Naive B cell (primary cell): Measurements from ENCODE around the gene NPHP4. TPM values are rescaled to one million over a fixed set of nuclear protein-coding genes. Genes with fewer than 3 reads are reported as not detected.
"Not testable (repeated sequence)": the region's sequence is repeated elsewhere in the genome, so short reads cannot be mapped to it uniquely, and the experiment has no call there.

Experiments
- ATAC-seq, 2 donors: fragments of 150-1000 bp; cut with Tn5 transposase; 2 replicates each; pipeline ENCODE4 v1.10.0; 2021; ENCODE audit warnings: low read depth in 2 of 2, mild to moderate bottlenecking in 2 of 2, moderate library complexity in 2 of 2
- DNase-seq: peaks from one replicate; pipeline ENCODE4 v3.0.0; 2022
- H3K27ac Mint-ChIP-seq, 6 donors: one replicate each; pipeline ENCODE4 v1.8.0; 2020 to 2022; ENCODE audit warnings: mild to moderate bottlenecking in 6 of 6, mixed read lengths in 6 of 6, moderate library complexity in 5 of 6, inconsistent platforms in 2 of 6
- H3K27me3 Mint-ChIP-seq, 3 donors: one replicate each; pipeline ENCODE4 v1.8.0; 2021 to 2022; ENCODE audit warnings: mixed read lengths in 3 of 3, mild to moderate bottlenecking in 1 of 3
- H3K36me3 Mint-ChIP-seq, 2 donors: one replicate each; pipeline ENCODE4 v1.8.0; 2020 to 2022; ENCODE audit warnings: mixed read lengths in 2 of 2, inconsistent platforms in 1 of 2, mild to moderate bottlenecking in 1 of 2
- H3K4me1 Mint-ChIP-seq, 3 donors: one replicate each; pipeline ENCODE4 v1.8.0; 2020 to 2022; ENCODE audit warnings: mixed read lengths in 3 of 3, inconsistent platforms in 1 of 3, mild to moderate bottlenecking in 1 of 3, moderate library complexity in 1 of 3
- H3K4me3 Mint-ChIP-seq, 8 donors: one replicate each; pipeline ENCODE4 v1.8.0; 2020 to 2022; ENCODE audit warnings: mild to moderate bottlenecking in 8 of 8, mixed read lengths in 8 of 8, moderate library complexity in 8 of 8, inconsistent platforms in 2 of 8
- H3K9me3 Mint-ChIP-seq, 7 donors: one replicate each; pipeline ENCODE4 v1.8.0; 2020 to 2022; ENCODE audit warnings: mixed read lengths in 7 of 7, mild to moderate bottlenecking in 5 of 7, inconsistent platforms in 2 of 7, moderate library complexity in 1 of 7
- polyA plus RNA-seq, 6 donors: library from polyadenylated mRNA; unstranded; fragments of 300-500 nt; fragmentation: Illumina TruSeq; gene quantifications; one replicate each; pipeline ENCODE4 v1.2.3, GENCODE V29; 2021; ENCODE audit warnings: low read depth in 6 of 6

Gene NPHP4
- polyA plus RNA-seq, 6 donors from 2014 or later, result 0.51 to 1.1 (median 0.68) TPM; not detected in 1

DNA sequence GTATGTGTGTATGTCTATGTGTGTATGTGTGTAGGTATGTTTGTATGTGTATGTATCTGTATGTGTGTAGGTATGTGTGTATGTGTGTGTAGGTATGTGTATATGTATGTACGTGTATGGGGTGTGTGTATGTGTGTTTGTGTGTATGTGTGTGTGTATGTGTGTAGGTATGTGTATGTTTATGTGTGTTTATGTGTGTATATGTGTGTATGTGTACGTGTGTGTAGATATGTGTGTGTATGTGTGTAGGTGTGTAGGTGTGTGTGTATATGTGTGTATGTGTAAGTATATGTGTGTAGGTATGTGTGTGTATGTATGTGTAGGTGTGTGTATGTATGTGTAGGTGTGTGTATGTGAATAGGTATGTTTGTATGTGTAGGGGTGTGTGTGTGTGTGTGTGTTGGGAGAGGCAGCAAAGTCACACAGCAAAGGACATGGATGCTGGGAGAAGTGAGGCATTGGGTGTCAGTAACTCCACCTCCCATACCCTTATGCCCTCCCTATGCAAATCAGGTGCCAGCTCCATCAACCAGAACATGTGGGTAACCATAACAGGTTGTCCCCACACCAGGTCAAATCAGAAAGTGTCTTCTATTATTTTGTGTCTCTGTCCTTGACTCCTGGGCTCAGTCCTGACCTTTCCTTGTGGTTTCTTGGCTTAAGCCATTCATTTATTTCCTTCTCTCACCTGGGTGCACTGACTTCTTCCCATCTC, 38.5 kb upstream of the NPHP4 start:
- H3K36me3 Mint-ChIP-seq, result peaks cover under 1 to 10% of the 10 kb centered on the region in 2 donors
- no peaks in the 10 kb centered on the region for H3K27me3 Mint-ChIP-seq
- H3K27ac Mint-ChIP-seq, result peak overlapping the region; percentile 5 to 98 (median 56)
- H3K4me1 Mint-ChIP-seq, result peaks cover 59 to 84% (median 82%) of the 10 kb centered on the region in 3 donors
- peak overlapping the region in 7 of 8 donors; percentile 1 to 42 (median 21) for H3K4me3 Mint-ChIP-seq
- H3K9me3 Mint-ChIP-seq, result no peaks in the 10 kb centered on the region
- DNase-seq, result no peak
- ATAC-seq, result no peak

DNA sequence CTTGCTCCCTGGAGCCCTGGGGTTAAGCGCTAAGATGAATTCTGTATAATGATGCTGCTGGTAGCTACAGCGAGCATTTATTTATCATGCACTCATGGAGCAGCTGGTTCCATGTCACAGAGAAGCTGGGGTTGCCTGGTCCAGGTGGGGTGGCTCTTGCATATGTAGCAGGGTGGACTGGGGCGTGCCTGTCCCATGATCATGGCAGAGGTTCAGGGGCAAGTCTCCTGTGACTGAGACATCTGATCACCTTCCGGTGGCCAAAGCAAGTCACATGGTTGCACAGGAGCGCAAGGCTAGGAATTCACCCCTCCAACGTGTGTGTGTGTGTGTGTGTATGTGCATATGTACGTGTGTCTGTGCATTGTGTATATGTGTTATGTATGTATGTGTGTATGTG, 37.9 kb upstream of the NPHP4 start:
- no peaks in the 10 kb centered on the region for H3K9me3 Mint-ChIP-seq
- H3K4me1 Mint-ChIP-seq, result peaks cover 56 to 81% (median 81%) of the 10 kb centered on the region in 3 donors
- peak overlapping the region in 4 of 8 donors; percentile 13 to 69 (median 22) for H3K4me3 Mint-ChIP-seq
- H3K36me3 Mint-ChIP-seq, result peaks cover 0 to 5% of the 10 kb centered on the region in 2 donors
- no peak for ATAC-seq
- peak overlapping the region in 5 of 6 donors; percentile 3 to 98 (median 24) for H3K27ac Mint-ChIP-seq
- no peak for DNase-seq
- no peaks in the 10 kb centered on the region for H3K27me3 Mint-ChIP-seq

DNA sequence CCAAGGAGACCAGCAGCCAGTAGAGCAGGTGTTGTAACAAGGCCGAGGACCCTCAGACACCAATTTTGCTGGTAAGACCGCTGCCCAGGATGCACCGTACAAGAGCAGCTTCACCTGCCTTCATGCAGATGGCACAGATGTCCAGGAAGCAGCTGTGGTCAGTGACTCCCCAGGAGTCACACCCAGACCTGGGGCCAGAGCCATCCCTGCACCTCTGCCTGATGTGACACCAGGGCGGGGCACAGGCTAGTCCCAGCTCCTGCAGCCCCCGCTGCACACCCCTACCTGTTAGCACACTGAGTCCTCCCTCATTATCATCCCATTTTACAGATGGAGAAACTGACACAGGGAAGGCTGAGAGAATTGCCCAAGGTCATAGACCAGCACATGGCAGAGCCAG, 37.1 kb upstream of the NPHP4 start:
- ATAC-seq, result no peak
- peak overlapping the region in 2 of 8 donors; percentile 8 to 37 for H3K4me3 Mint-ChIP-seq

DNA sequence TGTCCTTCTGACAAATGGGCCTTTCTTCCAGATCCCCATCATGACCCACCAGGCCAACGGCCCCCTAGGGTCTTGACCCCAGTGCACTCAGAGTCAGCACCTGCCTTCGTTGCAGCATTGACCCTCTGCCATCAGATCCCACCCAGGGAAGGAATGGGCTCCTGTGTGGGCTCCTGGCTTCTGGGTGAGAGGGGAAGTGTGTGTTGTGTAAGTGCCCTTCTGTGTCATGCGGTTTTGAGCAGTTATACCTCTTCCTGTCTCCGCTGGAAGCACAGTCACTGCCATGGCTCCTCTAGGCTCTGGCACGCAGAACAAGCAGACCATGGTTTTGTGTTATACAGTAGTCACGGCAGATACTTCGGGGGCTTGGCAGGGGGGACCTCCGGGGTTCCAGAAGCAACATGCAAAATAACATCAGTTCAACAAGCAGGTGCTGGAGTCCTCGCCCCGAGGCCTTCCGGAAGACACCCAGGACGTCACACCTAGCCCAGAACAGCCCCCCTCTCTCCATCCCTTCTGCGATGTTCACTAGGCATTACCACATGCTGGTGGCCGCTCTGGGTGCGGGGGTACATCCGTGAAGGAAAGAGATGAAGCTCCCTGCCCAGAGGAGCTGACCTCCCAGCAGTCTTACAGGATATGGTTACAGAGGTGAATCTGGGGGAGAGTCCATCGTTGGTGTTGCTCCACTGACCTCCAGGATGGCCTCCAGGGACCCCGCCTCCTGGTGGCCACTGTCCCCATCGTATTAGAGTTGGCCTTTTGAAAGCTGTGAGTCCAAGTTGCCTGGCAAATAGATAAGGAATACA, 36.0 kb upstream of the NPHP4 start:
- H3K27ac Mint-ChIP-seq, result peak overlapping the region; percentile 98 to 100 (median 98)
- ATAC-seq, result peak; percentile 49 to 51
- peaks cover 52 to 79% (median 78%) of the 10 kb centered on the region in 3 donors for H3K4me1 Mint-ChIP-seq
- H3K36me3 Mint-ChIP-seq, result no peaks in the 10 kb centered on the region
- peak; percentile 82 for DNase-seq
- no peaks in the 10 kb centered on the region for H3K27me3 Mint-ChIP-seq
- H3K9me3 Mint-ChIP-seq, result no peaks in the 10 kb centered on the region
- H3K4me3 Mint-ChIP-seq, result peak overlapping the region; percentile 78 to 95 (median 92)

More for the DNA sequence above, 37.1 kb upstream of the NPHP4 start:
- Mint-ChIP-seq H3K27ac (peak overlapping the region in 3 of 6 donors; percentile 5 to 100 (median 98)), H3K36me3 (no peaks in the 10 kb centered on the region), H3K4me1 (peaks cover 55 to 82% (median 80%) of the 10 kb centered on the region in 3 donors), H3K27me3 (no peaks in the 10 kb centered on the region), H3K9me3 (no peaks in the 10 kb centered on the region)
- no peak for DNase-seq

DNA sequence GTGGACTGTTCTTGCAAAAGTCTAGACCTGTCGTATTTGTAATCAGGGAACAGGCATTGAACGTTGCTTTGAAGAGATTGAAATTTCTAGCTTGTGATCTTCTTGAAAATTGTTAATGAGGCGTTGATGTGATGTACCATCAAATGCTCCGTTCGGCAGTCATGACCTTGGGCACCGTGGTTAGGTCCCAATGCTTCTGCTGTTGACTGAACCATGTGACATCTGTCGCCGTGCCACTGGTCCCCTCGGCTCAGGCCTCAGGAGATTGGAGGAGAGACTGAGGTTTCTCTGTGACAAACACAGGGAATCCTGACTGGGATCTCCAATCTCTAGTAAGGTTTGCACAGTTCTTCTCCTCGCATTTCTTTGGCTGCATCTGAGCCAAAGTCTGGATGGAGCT, 35.4 kb upstream of the NPHP4 start:
- DNase-seq (no peak), ATAC-seq (no peak)
- no peaks in the 10 kb centered on the region for H3K27me3 Mint-ChIP-seq
- no peaks in the 10 kb centered on the region for H3K36me3 Mint-ChIP-seq
- H3K27ac Mint-ChIP-seq, result peak overlapping the region; percentile 98 to 100 (median 98)
- peak overlapping the region; percentile 78 to 95 (median 92) for H3K4me3 Mint-ChIP-seq
- H3K4me1 Mint-ChIP-seq, result peaks cover 45 to 73% (median 71%) of the 10 kb centered on the region in 3 donors
- H3K9me3 Mint-ChIP-seq, result no peaks in the 10 kb centered on the region

DNA sequence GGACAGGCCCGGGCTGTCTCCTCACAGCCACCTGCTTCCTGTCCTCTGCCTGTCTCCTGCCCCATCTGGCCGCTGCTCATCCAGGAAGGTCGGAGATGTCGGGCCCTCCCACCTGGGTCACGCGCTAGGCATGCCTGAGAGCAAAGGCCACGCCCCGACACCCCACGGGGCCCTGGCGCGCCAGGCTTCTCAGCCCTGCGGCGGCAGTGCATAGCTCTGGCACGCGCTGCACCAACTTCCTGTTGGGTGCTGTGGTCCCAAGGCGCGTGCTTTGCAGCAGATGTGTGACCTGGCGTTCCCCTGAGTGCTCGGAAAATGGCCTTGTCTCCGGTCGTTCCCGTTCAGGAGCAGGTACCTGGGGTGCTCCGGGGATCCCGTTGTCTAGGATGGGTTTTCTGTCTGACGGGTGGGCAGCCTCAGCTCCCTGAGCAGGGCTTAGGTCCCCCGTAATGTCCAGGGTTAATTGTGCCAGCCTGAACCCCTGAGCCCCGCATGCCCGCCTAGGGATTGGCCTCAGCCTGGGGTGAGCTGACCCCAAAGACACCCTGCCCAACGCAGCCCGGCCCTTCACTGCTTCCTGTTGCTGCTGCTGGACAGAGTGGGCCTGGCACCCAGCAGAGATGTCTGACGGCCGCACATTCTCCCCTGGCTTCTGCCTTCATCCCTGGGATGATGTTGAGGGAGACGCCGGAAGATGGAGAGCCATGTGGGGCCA, 34.0 kb upstream of the NPHP4 start:
- Mint-ChIP-seq H3K27ac (peak overlapping the region; percentile 98 to 100 (median 98)), H3K4me1 (peaks cover 47 to 64% (median 59%) of the 10 kb centered on the region in 3 donors), H3K27me3 (no peaks in the 10 kb centered on the region), H3K9me3 (peaks cover 0 to 6% (median 0%) of the 10 kb centered on the region in 7 donors), H3K36me3 (no peaks in the 10 kb centered on the region), H3K4me3 (peak overlapping the region; percentile 78 to 95 (median 92))
- ATAC-seq (peak; percentile 82 to 83), DNase-seq (peak; percentile 97)

DNA sequence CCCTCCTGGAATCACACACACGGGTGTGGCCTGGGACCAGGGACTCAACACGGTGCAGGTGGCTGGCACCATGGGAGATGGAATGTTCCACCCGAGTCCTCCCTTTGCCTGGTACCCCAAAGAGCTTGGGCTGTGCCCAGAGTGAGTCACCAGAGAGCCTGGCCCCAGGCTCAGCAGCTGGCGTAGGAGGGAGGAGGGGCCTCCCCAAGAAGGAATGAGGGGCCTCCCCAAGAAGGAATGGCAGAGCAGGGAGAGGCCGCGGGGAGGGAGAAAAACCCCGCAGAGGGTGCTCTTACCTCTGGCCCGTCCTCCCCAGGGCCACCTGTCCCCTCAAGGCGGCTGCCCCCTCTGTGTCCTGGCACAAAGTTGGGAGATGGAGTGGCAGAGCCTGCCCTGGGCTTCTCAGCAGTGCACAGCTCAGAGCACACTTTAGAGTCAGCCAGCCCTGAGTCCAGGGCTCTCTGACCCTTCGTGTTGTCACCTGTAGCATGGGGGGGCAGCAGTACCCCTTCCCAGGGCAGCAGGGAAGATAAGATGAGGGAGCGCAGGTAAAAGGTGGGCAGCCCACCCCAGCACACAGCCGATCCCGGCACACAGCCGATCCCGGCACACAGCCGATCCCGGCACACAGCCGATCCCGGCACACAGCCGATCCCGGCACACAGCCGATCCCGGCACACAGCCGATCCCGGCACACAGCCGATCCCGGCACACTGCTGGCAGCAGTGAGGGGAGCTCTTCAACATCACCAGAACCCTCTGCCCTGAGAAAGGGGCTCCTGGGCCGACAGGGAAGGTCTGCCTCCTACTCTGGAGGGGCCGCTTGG, 33.3 kb upstream of the NPHP4 start:
- DNase-seq, result no peak
- Mint-ChIP-seq H3K36me3 (no peaks in the 10 kb centered on the region), H3K4me3 (peak overlapping the region; percentile 78 to 95 (median 92)), H3K9me3 (peaks cover 0 to 6% (median 0%) of the 10 kb centered on the region in 7 donors), H3K27ac (peak overlapping the region; percentile 98 to 100 (median 98)), H3K27me3 (no peaks in the 10 kb centered on the region), H3K4me1 (peaks cover 39 to 56% (median 51%) of the 10 kb centered on the region in 3 donors)
- no peak for ATAC-seq

DNA sequence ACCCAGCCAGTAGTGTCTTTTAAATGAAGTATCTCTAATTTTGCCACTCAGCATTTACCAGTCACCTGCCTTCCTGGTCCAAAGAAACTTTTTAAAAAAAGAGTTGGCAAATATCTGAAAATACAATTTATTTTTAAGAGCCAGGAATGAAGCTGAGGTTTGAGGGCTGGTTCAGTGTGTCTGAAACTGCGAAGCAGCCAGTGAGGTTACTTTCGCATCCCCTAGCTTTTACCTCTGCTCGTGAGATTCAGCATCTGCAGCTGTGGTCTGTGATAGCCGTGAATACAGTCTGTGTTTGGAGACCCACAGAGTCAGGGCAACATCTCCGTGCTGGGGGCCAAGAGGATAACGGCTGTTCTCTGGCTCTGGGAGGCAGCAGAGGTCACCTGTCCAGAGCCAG, 32.2 kb upstream of the NPHP4 start:
- Mint-ChIP-seq H3K27ac (peak overlapping the region; percentile 7 to 100 (median 96)), H3K4me3 (peak overlapping the region in 1 of 8 donors; percentile 78), H3K27me3 (no peaks in the 10 kb centered on the region), H3K9me3 (peaks cover 0 to 6% (median 0%) of the 10 kb centered on the region in 7 donors), H3K36me3 (no peaks in the 10 kb centered on the region), H3K4me1 (peaks cover 34 to 45% (median 42%) of the 10 kb centered on the region in 3 donors)
- ATAC-seq (no peak), DNase-seq (no peak)

DNA sequence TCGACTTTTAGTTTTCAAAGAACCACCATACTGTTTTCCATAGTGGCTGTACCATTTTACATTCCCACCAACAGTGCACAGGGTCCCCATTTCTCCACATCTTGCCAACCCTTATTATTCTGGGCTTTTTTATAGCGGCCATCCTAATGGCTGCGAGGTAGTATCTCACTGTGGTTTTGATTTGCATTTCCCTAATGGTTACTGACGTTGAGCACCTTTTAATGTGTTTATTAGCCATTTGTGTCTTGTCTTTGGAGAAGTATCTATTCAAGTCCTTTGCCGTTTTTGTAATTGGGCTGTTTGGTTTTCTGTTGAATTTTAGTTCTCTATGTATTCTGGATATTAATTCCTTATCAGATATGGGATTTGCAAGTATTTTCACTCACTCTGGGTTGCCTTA, 31.1 kb upstream of the NPHP4 start:
- Mint-ChIP-seq H3K36me3 (no peaks in the 10 kb centered on the region), H3K9me3 (peaks cover 0 to 6% (median 0%) of the 10 kb centered on the region in 7 donors), H3K27me3 (no peaks in the 10 kb centered on the region), H3K4me1 (peaks cover 30 to 38% (median 31%) of the 10 kb centered on the region in 3 donors), H3K4me3 (peak overlapping the region in 1 of 8 donors; percentile 67), H3K27ac (peak overlapping the region in 3 of 6 donors; percentile 91 to 98 (median 93))
- no peak for ATAC-seq
- DNase-seq, result no peak

DNA sequence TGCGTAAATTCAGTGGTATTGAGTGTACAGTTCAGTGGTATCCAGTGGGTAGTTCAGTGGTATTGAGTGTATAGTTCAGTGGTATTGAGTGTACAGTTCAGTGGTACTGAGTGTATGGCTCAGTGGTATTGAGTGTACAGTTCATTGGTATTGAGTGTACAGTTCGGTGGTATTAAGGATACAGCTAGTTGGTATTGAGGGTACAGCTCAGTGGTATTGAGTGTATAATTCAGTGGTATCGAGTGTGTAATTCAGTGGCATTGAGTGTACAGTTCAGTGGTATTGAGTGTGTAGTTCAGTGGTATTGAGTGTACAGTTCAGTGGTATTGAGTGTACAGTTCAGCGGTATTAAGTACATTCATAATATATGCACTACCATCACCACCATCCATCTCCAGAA, 30.0 kb upstream of the NPHP4 start:
- DNase-seq, result no peak
- no peak for ATAC-seq
- peaks cover 0 to 6% (median 0%) of the 10 kb centered on the region in 7 donors for H3K9me3 Mint-ChIP-seq
- H3K27ac Mint-ChIP-seq, result peak overlapping the region in 2 of 6 donors; percentile 39 to 90
- H3K27me3 Mint-ChIP-seq, result no peaks in the 10 kb centered on the region
- H3K4me3 Mint-ChIP-seq, result peak overlapping the region in 1 of 8 donors; percentile 6
- peaks cover 19 to 27% (median 23%) of the 10 kb centered on the region in 3 donors for H3K4me1 Mint-ChIP-seq
- H3K36me3 Mint-ChIP-seq, result no peaks in the 10 kb centered on the region

DNA sequence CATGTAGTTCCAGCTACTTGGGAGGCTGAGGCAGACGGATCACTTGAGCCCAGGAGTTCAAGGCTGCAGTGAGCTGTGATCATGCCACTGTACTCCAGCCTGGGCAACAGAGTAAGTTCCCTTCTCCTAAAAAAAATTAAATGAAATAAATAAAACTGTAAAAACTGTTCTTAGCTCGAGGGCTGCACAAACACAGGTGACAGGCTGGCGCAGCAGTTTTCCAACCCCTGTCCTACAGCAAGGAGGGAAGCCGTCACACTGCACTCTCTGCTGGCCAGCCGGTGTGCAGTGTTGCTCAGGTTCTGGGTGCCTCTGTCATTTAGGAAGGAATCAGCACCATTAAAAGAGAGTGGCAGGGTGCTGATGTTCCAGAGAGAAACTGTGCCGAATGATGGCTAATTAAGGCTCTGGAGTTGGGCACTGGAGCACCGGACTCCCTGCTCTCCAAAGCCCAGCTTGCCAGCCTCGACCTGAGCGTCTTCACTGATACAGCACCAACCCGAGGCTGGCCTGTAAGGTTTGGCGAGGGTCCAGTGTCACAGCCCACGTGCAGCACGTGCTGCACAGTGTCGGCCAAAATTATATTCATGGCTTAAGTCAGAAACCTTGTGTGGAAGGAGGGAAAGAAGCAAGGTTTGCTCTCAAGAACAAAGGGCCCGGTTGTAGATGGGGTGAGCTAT, 27.1 kb upstream of the NPHP4 start:
- Mint-ChIP-seq H3K4me3 (no peak overlapping the region), H3K36me3 (no peaks in the 10 kb centered on the region), H3K27me3 (no peaks in the 10 kb centered on the region), H3K27ac (peak overlapping the region in 1 of 6 donors; percentile 28), H3K9me3 (peaks cover 0 to 6% (median 0%) of the 10 kb centered on the region in 7 donors), H3K4me1 (peaks cover 0 to 6% (median 3%) of the 10 kb centered on the region in 3 donors)
- no peak for ATAC-seq
- DNase-seq, result no peak

DNA sequence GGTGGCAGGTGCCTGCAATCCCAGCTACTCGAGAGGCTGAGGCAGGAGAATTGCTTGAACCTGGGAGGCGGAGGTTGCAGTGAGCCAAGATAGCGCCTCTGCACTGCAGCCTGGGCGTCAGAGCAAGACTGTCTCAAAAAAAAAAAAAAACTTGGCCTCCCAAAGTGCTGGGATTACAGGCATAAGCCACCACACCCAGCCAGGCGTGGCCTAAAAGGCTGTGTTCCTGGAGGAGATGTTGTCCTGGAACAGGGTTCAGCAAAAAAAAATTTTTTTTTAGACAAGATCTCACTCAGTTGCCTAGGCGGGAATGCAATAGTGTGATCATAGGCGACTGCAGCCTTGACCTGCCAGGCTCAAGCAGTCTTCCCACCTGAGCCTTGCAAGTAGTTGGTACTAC, 25.4 kb upstream of the NPHP4 start:
- not testable (repeated sequence) for ATAC-seq, DNase-seq, H3K9me3 Mint-ChIP-seq, H3K36me3 Mint-ChIP-seq, H3K4me3 Mint-ChIP-seq, H3K27ac Mint-ChIP-seq, H3K27me3 Mint-ChIP-seq
- peaks cover 6 to 14% (median 13%) of the 10 kb centered on the region in 3 donors for H3K4me1 Mint-ChIP-seq
